GM18867 (cell line): ENCODE measurements around the gene RFX1.
"Not testable (repeated sequence)": the region's sequence is repeated elsewhere in the genome, so short reads cannot be mapped to it uniquely, and the experiment has no call there.

ENCODE experiments used
- ATAC-seq: cut with Tn5 transposase; IDR thresholded peaks from one replicate; pipeline ENCODE4 v1.9.1; 2021; ENCODE audit warnings: mild to moderate bottlenecking, moderate library complexity; ENCODE audit not compliant: unreplicated experiment

RFX1 gene

GRCh38 chr19:14027856-14028450 lies 21.8 kb upstream of the RFX1 start, which contains the start of gene RLN3:
Gene RLN3, plus strand, starts transcription at chr19:14028148. Its CDS starts 57 bp downstream, at chr19:14028205.
- ATAC-seq = no peak

GRCh38 chr19:14026652-14027192 lies 20.6 kb upstream of the RFX1 start:
- ATAC-seq = not testable (repeated sequence)

GRCh38 chr19:14023404-14024235 lies 17.5 kb upstream of the RFX1 start:
- ATAC-seq = no peak

- no peak for ATAC-seq
Measured at GRCh38 chr19:14022469-14022868, 16.3 kb upstream of the RFX1 start.

- ATAC-seq = no peak
Measured at GRCh38 chr19:14021474-14021873, 15.4 kb upstream of the RFX1 start.

GRCh38 chr19:14019739-14020138 lies 13.6 kb upstream of the RFX1 start:
- ATAC-seq = not testable (repeated sequence)

- ATAC-seq = no peak
Measured at GRCh38 chr19:14019100-14019499, 13.0 kb upstream of the RFX1 start.

GRCh38 chr19:14015524-14016035 lies 9.5 kb upstream of the RFX1 start:
- peak; percentile 79 for ATAC-seq

GRCh38 chr19:14012378-14012915 lies 6.3 kb upstream of the RFX1 start:
- ATAC-seq = no peak

GRCh38 chr19:14006766-14007562 lies 844 bp upstream of the RFX1 start:
- peak; percentile 33 for ATAC-seq

- ATAC-seq = peak; percentile 40
Measured at GRCh38 chr19:14005349-14006084, 603 bp downstream of the RFX1 start.

- ATAC-seq = no peak
Measured at GRCh38 chr19:14004619-14005348, 1.3 kb downstream of the RFX1 start.

GRCh38 chr19:14003251-14004055 lies 2.7 kb downstream of the RFX1 start:
- no peak for ATAC-seq

- no peak for ATAC-seq
Measured at GRCh38 chr19:14002571-14003250, 3.4 kb downstream of the RFX1 start.

GRCh38 chr19:14000691-14001375 lies 5.3 kb downstream of the RFX1 start:
- ATAC-seq = no peak

- no peak for ATAC-seq
Measured at GRCh38 chr19:13999085-13999484, 7.0 kb downstream of the RFX1 start.

- no peak for ATAC-seq
Measured at GRCh38 chr19:13998426-13998825, 7.7 kb downstream of the RFX1 start.

- ATAC-seq = no peak
Measured at GRCh38 chr19:13997631-13997962, 8.5 kb downstream of the RFX1 start.
